HepG2 (cell line): ENCODE data around the gene GPC3. TPM values are rescaled to one million over a fixed set of nuclear protein-coding genes. Genes with fewer than 3 reads are reported as not detected.

Source experiments
- CCAR2 ChIP-seq: fragments of 200-400 bp; formaldehyde crosslinking; optimal IDR thresholded peaks from 2 replicates; pipeline ENCODE3; 2018; ENCODE audit warnings: low read depth, mild to moderate bottlenecking, low read length, moderate library complexity
- CERS6 ChIP-seq: sonication (generic); formaldehyde crosslinking; IDR thresholded peaks from 2 replicates; pipeline ENCODE4 v1.5.0; 2020; ENCODE audit warnings: missing genetic modification reagents
- DMTF1 ChIP-seq: sonication (generic); formaldehyde crosslinking; IDR thresholded peaks from 2 replicates; pipeline ENCODE4 v1.4.0; 2020; ENCODE audit warnings: mild to moderate bottlenecking, missing genetic modification reagents
- EZH2 ChIP-seq: conservative IDR thresholded peaks from 2 replicates; pipeline ENCODE4 v1.6.1; 2012; ENCODE audit warnings: mild to moderate bottlenecking, low read depth, low read length, moderate library complexity
- FLYWCH1 ChIP-seq: sonication (generic); formaldehyde crosslinking; IDR thresholded peaks from 2 replicates; pipeline ENCODE4 v1.8.1; 2023; ENCODE audit warnings: mild to moderate bottlenecking, missing genetic modification reagents
- NFYB ChIP-seq: sonication (generic); formaldehyde crosslinking; IDR thresholded peaks from 2 replicates; pipeline ENCODE4 v1.4.0; 2020; ENCODE audit warnings: missing genetic modification reagents
- SOX6 ChIP-seq, 2 experiments: fragments of 450-650 bp in 1 of 2; sonication (generic) in 1 of 2; formaldehyde crosslinking in 1 of 2; IDR thresholded peaks; 2 replicates each; pipeline versions ENCODE4 v1.4.0 to v1.6.1; 2017 to 2020; ENCODE audit warnings: antibody characterized with exemption in 1 of 2, mild to moderate bottlenecking in 1 of 2, missing genetic modification reagents in 1 of 2
- YEATS2 ChIP-seq: sonication (generic); formaldehyde crosslinking; IDR thresholded peaks from 2 replicates; pipeline ENCODE4 v1.4.0; 2020; ENCODE audit warnings: missing genetic modification reagents, borderline replicate concordance
- ZNF256 ChIP-seq: sonication (generic); formaldehyde crosslinking; conservative IDR thresholded peaks from 2 replicates; pipeline ENCODE4 v1.4.0; 2020; ENCODE audit warnings: missing genetic modification reagents
- ZNF264 ChIP-seq: sonication (generic); formaldehyde crosslinking; IDR thresholded peaks from 2 replicates; pipeline ENCODE4 v1.4.0; 2020; ENCODE audit warnings: missing genetic modification reagents
- ZNF614 ChIP-seq: IDR thresholded peaks from 2 replicates; pipeline ENCODE4 v1.6.1; 2018; ENCODE audit warnings: missing biosample characterization, missing genetic modification reagents, inconsistent platforms, borderline replicate concordance
- ZSCAN12 ChIP-seq: sonication (generic); formaldehyde crosslinking; IDR thresholded peaks from 2 replicates; pipeline ENCODE4 v1.9.0; 2021; ENCODE audit warnings: mild to moderate bottlenecking, missing genetic modification reagents
- ZSCAN25 ChIP-seq: sonication (generic); formaldehyde crosslinking; IDR thresholded peaks from 2 replicates; pipeline ENCODE4 v1.8.0; 2022; ENCODE audit warnings: mild to moderate bottlenecking, missing genetic modification reagents
- polyA plus RNA-seq, 8 experiments: library from polyadenylated mRNA; depleted of rRNA in 3 of 8; stranded (reverse) in 7 of 8; unstranded in 1 of 8; fragments of >200 nt; fragmentation: Illumina TruSeq in 4 of 8; extraction: Trizol in 4 of 8; gene quantifications; 2 replicates each; pipeline versions ENCODE4 v1.2.1 to v1.2.3, GENCODE V29; 2011 to 2016; ENCODE audit warnings: low read depth in 4 of 8, missing spikeins in 1 of 8, mixed read lengths in 1 of 8; ENCODE audit not compliant: insufficient read depth in 1 of 8
- total RNA-seq, 5 experiments: library from RNA; depleted of rRNA; stranded (reverse); fragments of >200 nt; fragmentation: Illumina TruSeq; extraction: Trizol; gene quantifications; 2 replicates each; pipeline ENCODE4 v1.2.3, GENCODE V29; 2016; ENCODE audit warnings: low read depth in 1 of 5
- TF ChIP-seq, protein P1 (sequence below): sonication (generic); formaldehyde crosslinking; IDR thresholded peaks from 2 replicates; pipeline ENCODE4 v1.4.0; 2020; ENCODE audit warnings: missing genetic modification reagents
- TF ChIP-seq, protein P2 (sequence below): sonication (generic); formaldehyde crosslinking; IDR thresholded peaks from 2 replicates; pipeline ENCODE4 v1.9.0; 2022; ENCODE audit warnings: missing genetic modification reagents, mild to moderate bottlenecking, borderline replicate concordance

GPC3 gene
- total and polyA plus RNA-seq, 2 of the 13 experiments (the other 11 are each of a cell fraction or from before 2014, with no cell fraction given) = 1,799 to 3,263 TPM

- TF ChIP-seq, protein P1, sequence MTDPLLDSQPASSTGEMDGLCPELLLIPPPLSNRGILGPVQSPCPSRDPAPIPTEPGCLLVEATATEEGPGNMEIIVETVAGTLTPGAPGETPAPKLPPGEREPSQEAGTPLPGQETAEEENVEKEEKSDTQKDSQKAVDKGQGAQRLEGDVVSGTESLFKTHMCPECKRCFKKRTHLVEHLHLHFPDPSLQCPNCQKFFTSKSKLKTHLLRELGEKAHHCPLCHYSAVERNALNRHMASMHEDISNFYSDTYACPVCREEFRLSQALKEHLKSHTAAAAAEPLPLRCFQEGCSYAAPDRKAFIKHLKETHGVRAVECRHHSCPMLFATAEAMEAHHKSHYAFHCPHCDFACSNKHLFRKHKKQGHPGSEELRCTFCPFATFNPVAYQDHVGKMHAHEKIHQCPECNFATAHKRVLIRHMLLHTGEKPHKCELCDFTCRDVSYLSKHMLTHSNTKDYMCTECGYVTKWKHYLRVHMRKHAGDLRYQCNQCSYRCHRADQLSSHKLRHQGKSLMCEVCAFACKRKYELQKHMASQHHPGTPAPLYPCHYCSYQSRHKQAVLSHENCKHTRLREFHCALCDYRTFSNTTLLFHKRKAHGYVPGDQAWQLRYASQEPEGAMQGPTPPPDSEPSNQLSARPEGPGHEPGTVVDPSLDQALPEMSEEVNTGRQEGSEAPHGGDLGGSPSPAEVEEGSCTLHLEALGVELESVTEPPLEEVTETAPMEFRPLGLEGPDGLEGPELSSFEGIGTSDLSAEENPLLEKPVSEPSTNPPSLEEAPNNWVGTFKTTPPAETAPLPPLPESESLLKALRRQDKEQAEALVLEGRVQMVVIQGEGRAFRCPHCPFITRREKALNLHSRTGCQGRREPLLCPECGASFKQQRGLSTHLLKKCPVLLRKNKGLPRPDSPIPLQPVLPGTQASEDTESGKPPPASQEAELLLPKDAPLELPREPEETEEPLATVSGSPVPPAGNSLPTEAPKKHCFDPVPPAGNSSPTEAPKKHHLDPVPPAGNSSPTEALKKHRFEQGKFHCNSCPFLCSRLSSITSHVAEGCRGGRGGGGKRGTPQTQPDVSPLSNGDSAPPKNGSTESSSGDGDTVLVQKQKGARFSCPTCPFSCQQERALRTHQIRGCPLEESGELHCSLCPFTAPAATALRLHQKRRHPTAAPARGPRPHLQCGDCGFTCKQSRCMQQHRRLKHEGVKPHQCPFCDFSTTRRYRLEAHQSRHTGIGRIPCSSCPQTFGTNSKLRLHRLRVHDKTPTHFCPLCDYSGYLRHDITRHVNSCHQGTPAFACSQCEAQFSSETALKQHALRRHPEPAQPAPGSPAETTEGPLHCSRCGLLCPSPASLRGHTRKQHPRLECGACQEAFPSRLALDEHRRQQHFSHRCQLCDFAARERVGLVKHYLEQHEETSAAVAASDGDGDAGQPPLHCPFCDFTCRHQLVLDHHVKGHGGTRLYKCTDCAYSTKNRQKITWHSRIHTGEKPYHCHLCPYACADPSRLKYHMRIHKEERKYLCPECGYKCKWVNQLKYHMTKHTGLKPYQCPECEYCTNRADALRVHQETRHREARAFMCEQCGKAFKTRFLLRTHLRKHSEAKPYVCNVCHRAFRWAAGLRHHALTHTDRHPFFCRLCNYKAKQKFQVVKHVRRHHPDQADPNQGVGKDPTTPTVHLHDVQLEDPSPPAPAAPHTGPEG (CRISPR knock-in tag) = no peak
- TF ChIP-seq YEATS2 (CRISPR knock-in tag) (no peak), ZNF256 (no peak), CCAR2 (no peak), DMTF1 (CRISPR knock-in tag) (no peak), SOX6 (IDR thresholded peaks at IDR 0.05) (no peak), SOX6 (CRISPR knock-in tag; IDR thresholded peaks at IDR 0.05) (peak; percentile 72), ZNF264 (no peak), EZH2 (no peak), NFYB (CRISPR knock-in tag) (no peak), ZSCAN12 (no peak), CERS6 (CRISPR knock-in tag) (no peak), ZNF614 (no peak), FLYWCH1 (no peak), ZSCAN25 (CRISPR knock-in tag) (no peak)
- TF ChIP-seq, protein P2, sequence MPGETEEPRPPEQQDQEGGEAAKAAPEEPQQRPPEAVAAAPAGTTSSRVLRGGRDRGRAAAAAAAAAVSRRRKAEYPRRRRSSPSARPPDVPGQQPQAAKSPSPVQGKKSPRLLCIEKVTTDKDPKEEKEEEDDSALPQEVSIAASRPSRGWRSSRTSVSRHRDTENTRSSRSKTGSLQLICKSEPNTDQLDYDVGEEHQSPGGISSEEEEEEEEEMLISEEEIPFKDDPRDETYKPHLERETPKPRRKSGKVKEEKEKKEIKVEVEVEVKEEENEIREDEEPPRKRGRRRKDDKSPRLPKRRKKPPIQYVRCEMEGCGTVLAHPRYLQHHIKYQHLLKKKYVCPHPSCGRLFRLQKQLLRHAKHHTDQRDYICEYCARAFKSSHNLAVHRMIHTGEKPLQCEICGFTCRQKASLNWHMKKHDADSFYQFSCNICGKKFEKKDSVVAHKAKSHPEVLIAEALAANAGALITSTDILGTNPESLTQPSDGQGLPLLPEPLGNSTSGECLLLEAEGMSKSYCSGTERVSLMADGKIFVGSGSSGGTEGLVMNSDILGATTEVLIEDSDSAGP (CRISPR knock-in tag) = no peak
Measured at GRCh38 chrX:134019567-134020206, 34.3 kb upstream of the GPC3 start (continued).
